Esophagus muscularis mucosa (tissue), 4 donors: ENCODE results near the gene JUNB. TPM values are rescaled to one million over a fixed set of nuclear protein-coding genes. Genes with fewer than 3 reads are reported as not detected.
"Not testable (repeated sequence)": the region's sequence is repeated elsewhere in the genome, so short reads cannot be mapped to it uniquely, and the experiment has no call there.

Experiments
- DNase-seq: peaks from one replicate; pipeline ENCODE4 v3.0.0-alpha.2; 2017; ENCODE audit errors: extremely low spot score
- H3K27ac ChIP-seq, 4 donors: fragments of 200-600 bp; sonication (generic); replicated peaks in 1 of 4; 1 replicate in 3 of 4; 2 replicates in 1 of 4; pipeline ENCODE4 v1.5.1; 2016 to 2019; ENCODE audit warnings: mild to moderate bottlenecking in 1 of 4
- H3K27me3 ChIP-seq, 4 donors: fragments of 200-600 bp; sonication (generic); one replicate each; pipeline versions ENCODE4 v1.5.1 to v1.6.0; 2016 to 2019
- H3K36me3 ChIP-seq, 4 donors: fragments of 200-600 bp; sonication (generic); one replicate each; pipeline ENCODE4 v1.5.1; 2016 to 2019
- H3K4me1 ChIP-seq, 4 donors: fragments of 200-600 bp; sonication (generic); one replicate each; pipeline ENCODE4 v1.5.1; 2016 to 2019
- H3K4me3 ChIP-seq, 4 donors: fragments of 200-600 bp; sonication (generic); 1 replicate in 2 of 4; 2 replicates in 2 of 4; pipeline ENCODE4 v1.5.1; 2016 to 2019; ENCODE audit warnings: mild to moderate bottlenecking in 4 of 4, moderate library complexity in 1 of 4
- H3K9me3 ChIP-seq, 4 donors: fragments of 200-600 bp; sonication (generic); 1 replicate in 3 of 4; 2 replicates in 1 of 4; pipeline ENCODE4 v1.5.1; 2016 to 2019
- CTCF ChIP-seq, 3 experiments: fragments of 200-600 bp in 2 of 3; fragments of 450-650 bp in 1 of 3; sonication (generic) in 2 of 3; IDR thresholded peaks; one replicate each; pipeline ENCODE4 v1.5.1; 2017 to 2019; ENCODE audit warnings: antibody characterized with exemption in 3 of 3, mild to moderate bottlenecking in 2 of 3, moderate library complexity in 1 of 3
- EP300 ChIP-seq: sonication (generic); formaldehyde crosslinking; IDR thresholded peaks from one replicate; pipeline ENCODE4 v1.6.1; 2017; ENCODE audit warnings: antibody characterized with exemption
- POLR2A ChIP-seq: fragments of 450-650 bp; IDR thresholded peaks from one replicate; pipeline ENCODE4 v1.6.1; 2017; ENCODE audit warnings: antibody characterized with exemption, moderate library complexity, mild to moderate bottlenecking, low read depth
- POLR2AphosphoS5 ChIP-seq, 2 donors: sonication (generic); formaldehyde crosslinking; IDR thresholded peaks; one replicate each; pipeline ENCODE4 v1.6.1; 2017; ENCODE audit warnings: antibody characterized with exemption in 2 of 2
- WGBS: methylation state at CpG from one replicate; pipeline ENCODE4 v1.1.5; 2018; 5-methylcytosine and 5-hydroxymethylcytosine counted together
- intact Hi-C: fragments of 100-400 bp; cut with DNase I; formaldehyde crosslinking; loops from one replicate; pipeline ENCODE4 v1.15.1; 2023
- total RNA-seq, 4 donors: library from RNA; depleted of rRNA; stranded (reverse); fragments of >200 nt; gene quantifications; one replicate each; pipeline versions ENCODE4 v1.1.0 to v1.2.1, GENCODE V29; 2016

Gene JUNB
- total RNA-seq, 4 donors from 2014 or later: 82.2 to 1,609 (median 182) TPM

- no peaks in the 10 kb centered on the region for H3K9me3 ChIP-seq
- H3K27me3 ChIP-seq: no peaks in the 10 kb centered on the region
- H3K4me3 ChIP-seq: no peak overlapping the region
- intact Hi-C loops: no loop called here
- H3K27ac ChIP-seq: no peak overlapping the region
- peaks cover 0 to 43% (median 9%) of the 10 kb centered on the region in 4 donors for H3K36me3 ChIP-seq
- H3K4me1 ChIP-seq: no peaks in the 10 kb centered on the region
- WGBS: 90% methylated on average over 7 of the region's 7 CpGs
- TF ChIP-seq EP300 (no peak), POLR2AphosphoS5 (IDR thresholded peaks at IDR 0.05) (no peak), POLR2A (no peak), CTCF (IDR thresholded peaks at IDR 0.05) (no peak)
- DNase-seq: no peak
Measured at GRCh38 chr19:12815088-12815487, 23.8 kb downstream of the JUNB start.

GRCh38 chr19:12817188-12817587, 25.9 kb downstream of the JUNB start:
- DNase-seq, intact Hi-C loops: not testable (repeated sequence)
- WGBS: 91% methylated on average over 6 of the region's 6 CpGs

GRCh38 chr19:12817810-12818209, 26.5 kb downstream of the JUNB start:
- peaks cover 0 to 20% (median 6%) of the 10 kb centered on the region in 4 donors for H3K36me3 ChIP-seq
- H3K4me1 ChIP-seq, H3K4me3 ChIP-seq, intact Hi-C loops, H3K27ac ChIP-seq, H3K9me3 ChIP-seq, DNase-seq, H3K27me3 ChIP-seq: not testable (repeated sequence)
- WGBS: 96% methylated on average over 11 of the region's 11 CpGs

More at GRCh38 chr19:12817188-12817587, 25.9 kb downstream of the JUNB start:
- H3K4me3 ChIP-seq, H3K4me1 ChIP-seq, H3K9me3 ChIP-seq, H3K27me3 ChIP-seq, H3K27ac ChIP-seq: not testable (repeated sequence)
- peaks cover 0 to 26% (median 8%) of the 10 kb centered on the region in 4 donors for H3K36me3 ChIP-seq

GRCh38 chr19:12821761-12822160, 30.5 kb downstream of the JUNB start:
- H3K27me3 ChIP-seq: peaks cover 0 to 48% (median 23%) of the 10 kb centered on the region in 4 donors
- 93% methylated on average over 2 of the region's 2 CpGs for WGBS
- intact Hi-C loops: no loop called here

GRCh38 chr19:12825254-12826131, 34.2 kb downstream of the JUNB start:
- H3K27ac ChIP-seq: no peak overlapping the region
- no peak overlapping the region for H3K4me3 ChIP-seq
- peaks cover 0 to 86% (median 53%) of the 10 kb centered on the region in 4 donors for H3K27me3 ChIP-seq
- H3K36me3 ChIP-seq: no peaks in the 10 kb centered on the region
- WGBS: 14% methylated on average over 22 of the region's 46 CpGs
- TF ChIP-seq POLR2A: no peak
- peak in 1 of 3 experiments; percentile 28 for TF ChIP-seq CTCF (IDR thresholded peaks at IDR 0.05)
- TF ChIP-seq POLR2AphosphoS5 (IDR thresholded peaks at IDR 0.05): no peak
- peaks cover 0 to 6% (median 0%) of the 10 kb centered on the region in 4 donors for H3K9me3 ChIP-seq
- intact Hi-C loops: no loop called here
- DNase-seq: no peak
- H3K4me1 ChIP-seq: peaks cover 0 to 15% (median 12%) of the 10 kb centered on the region in 4 donors

More at GRCh38 chr19:12821761-12822160, 30.5 kb downstream of the JUNB start:
- Histone ChIP-seq H3K27ac (no peak overlapping the region), H3K4me1 (peaks cover 0 to 9% (median 8%) of the 10 kb centered on the region in 4 donors), H3K9me3 (peaks cover 0 to 6% (median 0%) of the 10 kb centered on the region in 4 donors), H3K36me3 (no peaks in the 10 kb centered on the region), H3K4me3 (no peak overlapping the region)
- TF ChIP-seq CTCF (IDR thresholded peaks at IDR 0.05) (no peak), EP300 (no peak), POLR2A (no peak), POLR2AphosphoS5 (IDR thresholded peaks at IDR 0.05) (no peak)
- DNase-seq: no peak
